HG03457 (cell line): ENCODE data around the gene MEAF6.
"Not testable (repeated sequence)": the region's sequence is repeated elsewhere in the genome, so short reads cannot be mapped to it uniquely, and the experiment has no call there.

ENCODE experiments used
- ATAC-seq: cut with Tn5 transposase; IDR thresholded peaks from one replicate; pipeline ENCODE4 v1.9.1; 2021; ENCODE audit warnings: moderate number of reproducible peaks; ENCODE audit not compliant: unreplicated experiment

The MEAF6 gene

GRCh38 chr1:37532418-37533156, 18.0 kb upstream of the MEAF6 start:
- ATAC-seq = not testable (repeated sequence)

GRCh38 chr1:37529888-37530287, 15.3 kb upstream of the MEAF6 start:
- not testable (repeated sequence) for ATAC-seq

GRCh38 chr1:37519613-37520012, 5.0 kb upstream of the MEAF6 start:
- no peak for ATAC-seq

- ATAC-seq = not testable (repeated sequence)
Observed at GRCh38 chr1:37518929-37519328, 4.4 kb upstream of the MEAF6 start.

GRCh38 chr1:37518241-37518640, 3.7 kb upstream of the MEAF6 start:
- ATAC-seq = not testable (repeated sequence)

- no peak for ATAC-seq
Observed at GRCh38 chr1:37517569-37517968, 3.0 kb upstream of the MEAF6 start.

- no peak for ATAC-seq
Observed at GRCh38 chr1:37515185-37516034, 844 bp upstream of the MEAF6 start.

- ATAC-seq = no peak
Observed at GRCh38 chr1:37513795-37514349, 694 bp downstream of the MEAF6 start.

GRCh38 chr1:37509181-37509580, 5.4 kb downstream of the MEAF6 start:
- ATAC-seq = no peak

- ATAC-seq = no peak
Observed at GRCh38 chr1:37506740-37507139, 7.8 kb downstream of the MEAF6 start.

GRCh38 chr1:37502791-37503190, 11.8 kb downstream of the MEAF6 start:
- ATAC-seq = not testable (repeated sequence)

- ATAC-seq = no peak
Observed at GRCh38 chr1:37502104-37502503, 12.5 kb downstream of the MEAF6 start.

GRCh38 chr1:37501661-37502060, 12.9 kb downstream of the MEAF6 start:
- ATAC-seq = no peak

GRCh38 chr1:37498872-37499617, 15.5 kb downstream of the MEAF6 start:
- no peak for ATAC-seq

GRCh38 chr1:37497832-37498231, 16.7 kb downstream of the MEAF6 start:
- no peak for ATAC-seq

- no peak for ATAC-seq
Observed at GRCh38 chr1:37495875-37496274, 18.7 kb downstream of the MEAF6 start.

GRCh38 chr1:37493336-37494098, 21.0 kb downstream of the MEAF6 start:
- no peak for ATAC-seq

GRCh38 chr1:37487619-37487984, 27.0 kb downstream of the MEAF6 start:
- no peak for ATAC-seq

GRCh38 chr1:37486680-37487618, 27.6 kb downstream of the MEAF6 start:
- no peak for ATAC-seq
